Tibial nerve (tissue), 4 donors: Measurements from ENCODE around the gene FAM222A. TPM values are rescaled to one million over a fixed set of nuclear protein-coding genes. Genes with fewer than 3 reads are reported as not detected.
A peak's percentile ranks its signal among the peaks of the same experiment; 100 is the strongest.

Experiments used
- DNase-seq, 2 donors: peaks; one replicate each; pipeline ENCODE4 v3.0.0-alpha.2; 2019; ENCODE audit warnings: low spot score in 2 of 2
- H3K27ac ChIP-seq, 4 donors: fragments of 200-600 bp; sonication (generic) in 3 of 4; one replicate each; pipeline ENCODE4 v1.5.1; 2017 to 2019; ENCODE audit warnings: mild to moderate bottlenecking in 1 of 4
- H3K27me3 ChIP-seq, 2 donors: fragments of 200-600 bp; sonication (generic) in 1 of 2; one replicate each; pipeline versions ENCODE4 v1.5.1 to v1.6.0; 2017 to 2019
- H3K36me3 ChIP-seq, 3 donors: fragments of 200-600 bp; sonication (generic); one replicate each; pipeline ENCODE4 v1.5.1; 2018 to 2019
- H3K4me1 ChIP-seq, 4 donors: fragments of 200-600 bp; sonication (generic) in 3 of 4; one replicate each; pipeline ENCODE4 v1.5.1; 2017 to 2019
- H3K4me3 ChIP-seq, 4 donors: fragments of 200-600 bp; sonication (generic) in 3 of 4; one replicate each; pipeline ENCODE4 v1.5.1; 2017 to 2019; ENCODE audit warnings: mild to moderate bottlenecking in 1 of 4, moderate library complexity in 1 of 4
- H3K9me3 ChIP-seq, 4 donors: fragments of 200-600 bp; sonication (generic) in 3 of 4; one replicate each; pipeline ENCODE4 v1.5.1; 2017 to 2019
- EP300 ChIP-seq, 2 donors: sonication (generic); formaldehyde crosslinking; IDR thresholded peaks; one replicate each; pipeline ENCODE4 v1.6.1; 2017; ENCODE audit warnings: antibody characterized with exemption in 2 of 2, mild to moderate bottlenecking in 1 of 2
- POLR2A ChIP-seq, 2 donors: fragments of 450-650 bp; IDR thresholded peaks; one replicate each; pipeline ENCODE4 v1.6.1; 2017; ENCODE audit warnings: antibody characterized with exemption in 2 of 2, mild to moderate bottlenecking in 2 of 2, moderate library complexity in 2 of 2
- WGBS, 2 donors: methylation state at CpG; one replicate each; pipeline ENCODE4 v1.1.5; 2018; 5-methylcytosine and 5-hydroxymethylcytosine counted together
- total RNA-seq, 4 donors: library from RNA; depleted of rRNA; stranded (reverse); fragments of >200 nt; gene quantifications; one replicate each; pipeline ENCODE4 v1.1.0, GENCODE V29; 2016
- TF ChIP-seq, protein P1 (sequence below), 5 experiments: fragments of 200-600 bp in 3 of 5; fragments of 450-650 bp in 2 of 5; sonication (generic) in 3 of 5; IDR thresholded peaks; one replicate each; pipeline ENCODE4 v1.5.1; 2016 to 2019; ENCODE audit warnings: antibody characterized with exemption in 5 of 5, mild to moderate bottlenecking in 3 of 5, moderate library complexity in 2 of 5

FAM222A gene
- total RNA-seq, 4 donors from 2014 or later = 1.3 to 3.3 (median 1.9) TPM

DNA sequence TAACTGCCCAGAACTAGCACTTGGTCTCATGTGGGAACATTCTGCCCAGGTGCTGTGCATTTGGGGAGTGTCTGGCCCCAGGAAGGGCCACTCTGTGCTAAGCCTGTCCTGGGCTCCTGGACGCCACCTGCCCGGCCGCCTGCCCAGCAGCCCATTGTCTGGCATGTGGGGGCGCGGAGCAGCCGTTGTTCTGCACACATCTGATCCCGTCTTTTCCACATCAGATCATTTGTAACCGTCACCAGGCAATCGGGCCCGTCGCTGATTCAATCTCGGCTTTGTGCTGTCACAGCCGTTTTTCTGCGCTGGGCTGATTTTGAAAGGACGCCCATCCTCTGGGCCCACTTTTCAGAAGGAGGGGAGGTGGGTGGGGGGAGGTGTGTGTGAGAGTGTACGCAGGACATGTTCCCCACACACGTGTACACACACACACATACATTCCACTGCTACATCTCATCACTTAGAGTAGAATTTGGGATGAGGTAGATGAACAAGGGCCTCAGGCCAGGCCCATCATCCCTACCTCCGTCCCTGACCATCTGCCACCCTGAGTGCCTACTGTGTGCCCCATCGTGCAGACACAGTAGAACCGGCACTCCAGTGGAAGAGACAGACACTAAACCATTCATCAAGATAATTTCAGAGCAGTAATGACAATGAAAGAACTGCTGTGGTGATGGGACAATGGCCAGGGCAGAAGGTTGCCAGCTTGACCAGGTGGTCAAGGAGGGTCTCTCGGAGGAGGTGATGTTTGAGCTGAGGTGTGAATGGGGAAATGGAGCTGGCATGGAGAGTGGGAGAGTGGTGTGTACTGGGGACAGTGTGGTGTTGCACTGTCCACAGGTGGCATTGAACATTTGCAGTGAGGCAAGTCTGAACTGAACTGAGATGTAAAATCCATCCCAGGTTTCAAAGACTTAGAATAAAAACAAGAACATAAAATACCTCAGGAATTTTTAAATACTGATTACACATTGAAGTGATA lies 19.0 kb downstream of the FAM222A start:
- 39 to 63% methylated on average over 21 of the region's 21 CpGs for WGBS, 2 donors
- DNase-seq = peak in 1 of 2 donors; percentile 12
- peaks cover 0 to 17% of the 10 kb centered on the region in 2 donors for H3K27me3 ChIP-seq

DNA sequence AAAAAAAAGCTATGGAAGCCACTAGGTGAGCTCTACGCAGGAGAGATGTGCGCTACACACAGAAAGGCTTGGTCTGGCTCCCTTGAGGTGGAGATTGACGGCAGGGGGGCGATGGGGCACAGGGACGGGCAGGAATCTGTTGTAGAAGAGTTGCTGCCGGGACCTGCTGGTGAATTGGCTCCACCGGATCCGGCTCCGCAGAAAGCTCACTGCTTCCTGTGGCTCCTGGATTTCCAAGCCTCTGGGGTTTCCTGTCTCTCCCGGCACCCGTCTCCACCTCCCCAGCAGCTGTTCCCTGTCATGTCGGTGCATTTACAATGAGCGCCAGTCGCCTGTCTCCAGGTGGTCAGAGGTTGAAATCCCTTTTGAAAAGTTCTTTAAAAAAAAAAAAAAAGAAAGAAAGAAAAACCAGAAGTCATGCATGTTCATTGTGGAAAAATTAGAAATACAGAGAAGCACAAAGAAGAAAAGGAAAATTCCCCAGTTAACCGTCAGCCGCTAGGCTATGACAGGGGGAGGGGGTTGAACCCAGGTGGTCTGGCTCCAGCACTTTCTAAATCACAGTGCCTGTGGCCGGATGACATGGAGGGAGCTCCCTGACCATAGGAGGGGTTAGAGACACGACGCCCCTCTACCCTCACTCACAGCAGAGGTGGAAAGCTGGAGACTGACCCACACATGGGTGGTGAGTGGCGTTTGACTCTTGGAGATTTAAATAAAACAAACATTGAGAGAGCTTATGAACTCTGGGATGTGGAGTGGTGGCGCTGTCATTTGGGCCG lies 20.8 kb downstream of the FAM222A start:
- no peak overlapping the region for H3K27ac ChIP-seq
- TF ChIP-seq EP300 (IDR thresholded peaks at IDR 0.05) (no peak), POLR2A (IDR thresholded peaks at IDR 0.05) (no peak)
- TF ChIP-seq, protein P1, sequence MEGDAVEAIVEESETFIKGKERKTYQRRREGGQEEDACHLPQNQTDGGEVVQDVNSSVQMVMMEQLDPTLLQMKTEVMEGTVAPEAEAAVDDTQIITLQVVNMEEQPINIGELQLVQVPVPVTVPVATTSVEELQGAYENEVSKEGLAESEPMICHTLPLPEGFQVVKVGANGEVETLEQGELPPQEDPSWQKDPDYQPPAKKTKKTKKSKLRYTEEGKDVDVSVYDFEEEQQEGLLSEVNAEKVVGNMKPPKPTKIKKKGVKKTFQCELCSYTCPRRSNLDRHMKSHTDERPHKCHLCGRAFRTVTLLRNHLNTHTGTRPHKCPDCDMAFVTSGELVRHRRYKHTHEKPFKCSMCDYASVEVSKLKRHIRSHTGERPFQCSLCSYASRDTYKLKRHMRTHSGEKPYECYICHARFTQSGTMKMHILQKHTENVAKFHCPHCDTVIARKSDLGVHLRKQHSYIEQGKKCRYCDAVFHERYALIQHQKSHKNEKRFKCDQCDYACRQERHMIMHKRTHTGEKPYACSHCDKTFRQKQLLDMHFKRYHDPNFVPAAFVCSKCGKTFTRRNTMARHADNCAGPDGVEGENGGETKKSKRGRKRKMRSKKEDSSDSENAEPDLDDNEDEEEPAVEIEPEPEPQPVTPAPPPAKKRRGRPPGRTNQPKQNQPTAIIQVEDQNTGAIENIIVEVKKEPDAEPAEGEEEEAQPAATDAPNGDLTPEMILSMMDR (IDR thresholded peaks at IDR 0.05) = no peak
- H3K4me1 ChIP-seq = peaks cover 0 to 45% (median 2%) of the 10 kb centered on the region in 4 donors
- H3K36me3 ChIP-seq = no peaks in the 10 kb centered on the region
- H3K9me3 ChIP-seq = no peaks in the 10 kb centered on the region
- H3K27me3 ChIP-seq = peaks cover 0 to 17% of the 10 kb centered on the region in 2 donors
- DNase-seq = no peak
- no peak overlapping the region for H3K4me3 ChIP-seq
- 37 to 38% methylated on average over 21 to 22 of the region's 22 CpGs for WGBS, 2 donors

More for the DNA sequence above, 19.0 kb downstream of the FAM222A start:
- TF ChIP-seq, protein P1 (IDR thresholded peaks at IDR 0.05) = no peak
- TF ChIP-seq POLR2A (IDR thresholded peaks at IDR 0.05) (no peak), EP300 (IDR thresholded peaks at IDR 0.05) (no peak)
- no peak overlapping the region for H3K4me3 ChIP-seq
- H3K9me3 ChIP-seq = no peaks in the 10 kb centered on the region
- peak overlapping the region in 2 of 4 donors; percentile 73 to 87 for H3K27ac ChIP-seq
- H3K4me1 ChIP-seq = peaks cover 0 to 58% (median 12%) of the 10 kb centered on the region in 4 donors
- no peaks in the 10 kb centered on the region for H3K36me3 ChIP-seq

DNA sequence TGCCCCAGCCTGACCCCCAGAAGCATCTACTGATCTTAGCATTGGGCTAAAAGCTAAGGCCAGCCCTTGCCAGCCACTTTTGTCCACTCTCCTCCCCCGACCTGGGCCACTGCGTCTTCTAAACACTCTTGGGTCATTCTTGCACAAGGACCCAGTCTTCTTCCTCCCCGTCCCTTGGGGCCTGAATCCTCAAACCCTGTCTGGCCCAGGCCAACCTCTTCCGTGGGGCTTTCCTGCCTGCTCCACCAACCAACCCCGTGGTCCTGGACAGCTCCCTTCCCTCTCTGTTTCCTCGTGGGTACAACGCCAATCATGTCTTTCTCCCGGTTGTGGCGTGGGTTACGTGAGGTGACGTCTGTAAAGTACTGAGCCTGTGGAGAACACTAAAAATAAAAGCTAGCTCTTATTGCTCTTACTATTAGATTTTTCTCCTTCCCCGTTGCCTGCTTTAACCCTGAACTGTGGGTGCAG lies 21.5 kb downstream of the FAM222A start:
- Histone ChIP-seq H3K4me1 (peaks cover 0 to 45% (median 0%) of the 10 kb centered on the region in 4 donors), H3K27me3 (peaks cover 0 to 17% of the 10 kb centered on the region in 2 donors), H3K36me3 (no peaks in the 10 kb centered on the region), H3K4me3 (no peak overlapping the region), H3K9me3 (no peaks in the 10 kb centered on the region), H3K27ac (no peak overlapping the region)
- no peak for TF ChIP-seq EP300 (IDR thresholded peaks at IDR 0.05)
- TF ChIP-seq POLR2A (IDR thresholded peaks at IDR 0.05) = no peak
- TF ChIP-seq, protein P1 (IDR thresholded peaks at IDR 0.05) = no peak
- WGBS, 2 donors = 49 to 54% methylated on average over 12 of the region's 12 CpGs
- peak in 1 of 2 donors; percentile 3 for DNase-seq

DNA sequence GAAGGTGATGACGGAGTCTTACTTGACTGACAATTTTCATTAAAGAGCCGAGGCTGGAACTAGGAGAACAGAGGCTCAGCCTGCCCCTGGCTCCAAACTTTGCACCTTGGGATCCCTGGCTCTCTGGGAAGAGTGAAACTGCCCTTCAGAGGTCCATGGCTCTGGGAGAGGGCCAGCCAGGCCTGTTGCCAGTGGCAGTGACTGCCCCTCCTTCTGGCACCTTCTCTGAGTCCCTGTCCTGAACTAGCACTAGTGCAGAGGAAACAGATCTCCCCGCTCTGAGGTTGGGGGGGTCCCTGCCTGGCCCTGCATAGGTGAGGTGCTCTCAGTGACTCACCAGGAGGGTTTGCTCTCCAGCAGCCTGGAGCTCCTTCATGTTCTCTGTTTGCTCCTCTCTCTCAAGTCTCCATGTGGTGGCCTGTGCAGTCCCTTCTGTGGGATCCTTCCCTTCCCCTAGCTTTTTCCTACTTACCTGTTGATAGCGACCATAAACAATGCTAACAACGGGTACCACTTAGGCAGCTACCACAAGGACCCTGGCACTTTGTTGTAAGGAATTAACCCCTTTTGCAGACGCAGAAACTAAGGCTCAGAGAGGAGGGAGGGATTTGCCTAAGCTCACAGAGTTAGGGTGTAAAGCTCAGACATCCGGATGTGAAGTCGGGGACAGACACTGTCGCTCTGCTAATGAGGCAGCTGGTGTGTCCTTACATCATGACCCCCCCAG lies 22.4 kb downstream of the FAM222A start:
- no peak for TF ChIP-seq EP300 (IDR thresholded peaks at IDR 0.05)
- TF ChIP-seq POLR2A (IDR thresholded peaks at IDR 0.05) = no peak
- TF ChIP-seq, protein P1 (IDR thresholded peaks at IDR 0.05) = no peak
- peak in 1 of 2 donors; percentile 0 for DNase-seq
- WGBS, 2 donors = 44 to 55% methylated on average over 8 to 9 of the region's 9 CpGs
- Histone ChIP-seq H3K4me1 (peaks cover 0 to 43% (median 0%) of the 10 kb centered on the region in 4 donors), H3K27ac (no peak overlapping the region), H3K9me3 (no peaks in the 10 kb centered on the region), H3K36me3 (no peaks in the 10 kb centered on the region), H3K27me3 (peaks cover 0 to 17% of the 10 kb centered on the region in 2 donors), H3K4me3 (no peak overlapping the region)
